GM12892 (cell line): ENCODE results near the gene PRSS38.

Source experiments
- POLR2A ChIP-seq: IDR thresholded peaks from 2 replicates; pipeline ENCODE4 v1.6.1; 2011; ENCODE audit warnings: low read depth, low read length, control low read depth
- POLR2AphosphoS5 ChIP-seq: IDR thresholded peaks from 2 replicates; pipeline ENCODE4 v1.6.1; 2011; ENCODE audit warnings: low read depth, low read length, control low read depth
- TAF1 ChIP-seq: IDR thresholded peaks from 2 replicates; pipeline ENCODE4 v1.6.1; 2011; ENCODE audit warnings: low read depth, mild to moderate bottlenecking, control low read depth, low read length, borderline replicate concordance

- TF ChIP-seq POLR2A = no peak
- no peak for TF ChIP-seq POLR2AphosphoS5
- no peak for TF ChIP-seq TAF1
These were observed 77.9 kb downstream of the PRSS38 start for GRCh38 chr1:227893300-227893948.
